Left colon (tissue), 2 donors: ENCODE data around the gene CDCP1. TPM values are rescaled to one million over a fixed set of nuclear protein-coding genes. Genes with fewer than 3 reads are reported as not detected.

ENCODE experiments used
- ATAC-seq: fragments of 200-7000 bp; cut with Tn5 transposase; one replicate; pipeline ENCODE4 v1.9.1; 2020; ENCODE audit warnings: mild to moderate bottlenecking, moderate library complexity
- DNase-seq, 2 donors: peaks; one replicate each; pipeline ENCODE4 v3.0.0-alpha.2; 2020
- intact Hi-C, 2 donors: fragments of 100-400 bp; cut with DNase I in 1 of 2; cut with micrococcal nuclease in 1 of 2; formaldehyde crosslinking; loops; one replicate each; pipeline versions ENCODE4 v1.11.2 to v1.14.0; 2022; cut with DNase I, micrococcal nuclease
- long read RNA-seq: library from polyadenylated mRNA; unstranded; transcript quantifications from one replicate; pipeline ENCODE4 v2.0.0, GENCODE V29; 2021
- total RNA-seq, 2 donors: library from RNA; stranded (reverse); fragmentation: NEBNext Ultra II Directional; extraction: Animal tissue kit (Norgen Biotek cat#: 25700); gene quantifications; one replicate each; pipeline ENCODE4 v1.2.1, GENCODE V29; 2021
- donor health status: DM: no; HTN: no; CAD: no.
- donor health status: DM: yes; HTN: yes; CAD: no.

Gene CDCP1
- total RNA-seq = 10 to 100 TPM; 89.3 to 97.0 TPM
- long read RNA-seq, full-length matches to known transcripts = 18 of 139 reads
- long read RNA-seq, partial matches to known transcripts = 79 of 139 reads
- long read RNA-seq, other reads (novel, unspliced or antisense) = 42 of 139 reads

GRCh38 chr3:45145681-45146614 lies at the start of gene CDCP1:
Gene CDCP1 (minus strand): TSS chr3:45146378. CDS start chr3:45146287, 91 bp downstream.
- intact Hi-C loops = no loop called here
- DNase-seq (peak; percentile 75 to 77), ATAC-seq (peak; percentile 94)

GRCh38 chr3:45194791-45195190 lies 48.6 kb upstream of the CDCP1 start:
- intact Hi-C loops = no loop called here
- ATAC-seq = peak; percentile 61

GRCh38 chr3:45191924-45192417 lies 45.8 kb upstream of the CDCP1 start:
- ATAC-seq (peak; percentile 74), DNase-seq (no peak)
- intact Hi-C loops = no loop called here

More at GRCh38 chr3:45194791-45195190, 48.6 kb upstream of the CDCP1 start:
- DNase-seq = no peak

- intact Hi-C loops = no loop called here
- DNase-seq (no peak), ATAC-seq (no peak)
These were observed 45.2 kb upstream of the CDCP1 start for GRCh38 chr3:45191424-45191823.

- ATAC-seq (peak; percentile 62), DNase-seq (no peak)
- intact Hi-C loops = no loop called here
These were observed 42.8 kb upstream of the CDCP1 start for GRCh38 chr3:45188719-45189659.

- intact Hi-C loops = no loop called here
- DNase-seq = no peak
- ATAC-seq = no peak
These were observed 41.5 kb upstream of the CDCP1 start for GRCh38 chr3:45187694-45188141.

GRCh38 chr3:45186871-45187270 lies 40.7 kb upstream of the CDCP1 start:
- DNase-seq (no peak), ATAC-seq (no peak)
- intact Hi-C loops = no loop called here

- no peak for DNase-seq
- no peak for ATAC-seq
- intact Hi-C loops = no loop called here
These were observed 39.3 kb upstream of the CDCP1 start for GRCh38 chr3:45185461-45185860.

- ATAC-seq (no peak), DNase-seq (no peak)
- intact Hi-C loops = no loop called here
These were observed 38.9 kb upstream of the CDCP1 start for GRCh38 chr3:45185052-45185451.

GRCh38 chr3:45183872-45184262 lies 37.7 kb upstream of the CDCP1 start:
- DNase-seq = no peak
- intact Hi-C loops = no loop called here

GRCh38 chr3:45182915-45183871 lies 37.0 kb upstream of the CDCP1 start:
- peak; percentile 93 for ATAC-seq
- intact Hi-C loops = no loop called here
- peak; percentile 70 to 87 for DNase-seq

More at GRCh38 chr3:45183872-45184262, 37.7 kb upstream of the CDCP1 start:
- no peak for ATAC-seq

- intact Hi-C loops = no loop called here
These were observed 35.3 kb upstream of the CDCP1 start for GRCh38 chr3:45181496-45181895.

GRCh38 chr3:45180899-45181298 lies 34.7 kb upstream of the CDCP1 start:
- intact Hi-C loops = no loop called here
- DNase-seq = no peak
- ATAC-seq = no peak

More at GRCh38 chr3:45181496-45181895, 35.3 kb upstream of the CDCP1 start:
- ATAC-seq (no peak), DNase-seq (no peak)

- intact Hi-C loops = no loop called here
- no peak for DNase-seq
- no peak for ATAC-seq
These were observed 33.9 kb upstream of the CDCP1 start for GRCh38 chr3:45180051-45180450.

GRCh38 chr3:45179163-45179562 lies 33.0 kb upstream of the CDCP1 start:
- no peak for DNase-seq
- intact Hi-C loops = no loop called here
- no peak for ATAC-seq

GRCh38 chr3:45178183-45179023 lies 32.2 kb upstream of the CDCP1 start:
- intact Hi-C loops = no loop called here
- ATAC-seq = peak; percentile 48
- no peak for DNase-seq

- intact Hi-C loops = no loop called here
- ATAC-seq = no peak
- no peak for DNase-seq
These were observed 30.7 kb upstream of the CDCP1 start for GRCh38 chr3:45176912-45177311.
